GM19351 (cell line): ENCODE measurements around the gene OR11L1.

Experiments
- ATAC-seq: cut with Tn5 transposase; IDR thresholded peaks from one replicate; pipeline ENCODE4 v1.9.1; 2021; ENCODE audit warnings: mild to moderate bottlenecking, moderate library complexity; ENCODE audit not compliant: unreplicated experiment

OR11L1 gene

GRCh38 chr1:247841796-247842195 is at the start of gene OR11L1:
Gene OR11L1 (minus strand): TSS chr1:247841896. CDS start chr1:247841896, 0 bp downstream.
- ATAC-seq: no peak

GRCh38 chr1:247884797-247885413 is 43.2 kb upstream of the OR11L1 start:
- ATAC-seq: no peak

- ATAC-seq: no peak
These were observed 41.6 kb upstream of the OR11L1 start for GRCh38 chr1:247883346-247883745.

GRCh38 chr1:247865416-247865815 is 23.7 kb upstream of the OR11L1 start:
- ATAC-seq: no peak

- no peak for ATAC-seq
These were observed 22.9 kb upstream of the OR11L1 start for GRCh38 chr1:247864644-247865043.

- no peak for ATAC-seq
These were observed 21.1 kb upstream of the OR11L1 start for GRCh38 chr1:247862756-247863155.

GRCh38 chr1:247857985-247858619 is 16.4 kb upstream of the OR11L1 start:
- ATAC-seq: no peak

- ATAC-seq: peak; percentile 66
These were observed 15.6 kb upstream of the OR11L1 start, which contains the start of gene TRIM58 for GRCh38 chr1:247857069-247857984. Gene TRIM58 (plus strand): TSS chr1:247857187. CDS start chr1:247857247, 60 bp downstream.

- no peak for ATAC-seq
These were observed 14.2 kb upstream of the OR11L1 start for GRCh38 chr1:247855911-247856310.

GRCh38 chr1:247854899-247855545 is 13.3 kb upstream of the OR11L1 start:
- ATAC-seq: no peak

- ATAC-seq: no peak
These were observed 7.9 kb upstream of the OR11L1 start for GRCh38 chr1:247849616-247850015.

- ATAC-seq: no peak
These were observed 6.7 kb upstream of the OR11L1 start for GRCh38 chr1:247848346-247848745.

- no peak for ATAC-seq
These were observed 4.0 kb upstream of the OR11L1 start for GRCh38 chr1:247845693-247846017.

GRCh38 chr1:247845011-247845692 is 3.5 kb upstream of the OR11L1 start:
- ATAC-seq: no peak

- ATAC-seq: no peak
These were observed 1.7 kb upstream of the OR11L1 start for GRCh38 chr1:247843411-247843810.

- no peak for ATAC-seq
These were observed 878 bp downstream of the OR11L1 start for GRCh38 chr1:247840818-247841217.

- no peak for ATAC-seq
These were observed 8.1 kb downstream of the OR11L1 start for GRCh38 chr1:247833601-247834000.

GRCh38 chr1:247829656-247830055 is 12.0 kb downstream of the OR11L1 start:
- no peak for ATAC-seq

- no peak for ATAC-seq
These were observed 16.3 kb downstream of the OR11L1 start for GRCh38 chr1:247825362-247825761.

GRCh38 chr1:247824023-247824422 is 17.7 kb downstream of the OR11L1 start, which contains the start of gene OR14A16:
Gene OR14A16 (minus strand): TSS chr1:247824119. CDS start chr1:247815729, 8,390 bp downstream.
- peak; percentile 46 for ATAC-seq
